Adrenal gland (tissue), 12 donors: ENCODE results near the gene SCN1B. TPM values are rescaled to one million over a fixed set of nuclear protein-coding genes. Genes with fewer than 3 reads are reported as not detected.

ENCODE experiments used
- DNase-seq, 7 donors: peaks; one replicate each; pipeline ENCODE4 v3.0.0-alpha.2; 2019 to 2020
- H3K27ac ChIP-seq, 5 donors: fragments of 200-600 bp; sonication (generic) in 4 of 5; 1 replicate in 3 of 5; 2 replicates in 2 of 5; pipeline versions ENCODE4 v1.5.1 to v1.8.0; 2016 to 2020; ENCODE audit warnings: mild to moderate bottlenecking in 1 of 5
- H3K27me3 ChIP-seq: fragments of 200-600 bp; 2 replicates; pipeline ENCODE4 v1.8.0; 2021
- H3K36me3 ChIP-seq, 2 donors: fragments of 200-600 bp; replicated peaks in 1 of 2; 1 replicate in 1 of 2; 2 replicates in 1 of 2; pipeline versions ENCODE4 v1.5.1 to v1.8.0; 2018 to 2022
- H3K4me1 ChIP-seq, 2 donors: fragments of 200-600 bp; replicated peaks in 1 of 2; 1 replicate in 1 of 2; 2 replicates in 1 of 2; pipeline versions ENCODE4 v1.5.1 to v1.8.0; 2018 to 2021
- H3K4me3 ChIP-seq, 4 donors: fragments of 200-600 bp; sonication (generic) in 3 of 4; one replicate each; pipeline ENCODE4 v1.5.1; 2016 to 2018
- H3K9me3 ChIP-seq, 3 donors: fragments of 200-600 bp; sonication (generic) in 1 of 3; replicated peaks in 1 of 3; 1 replicate in 2 of 3; 2 replicates in 1 of 3; pipeline versions ENCODE4 v1.5.1 to v1.8.0; 2016 to 2021
- CTCF ChIP-seq, 6 experiments: fragments of 450-650 bp in 4 of 6; fragments of 200-600 bp in 2 of 6; sonication (generic) in 1 of 6; IDR thresholded peaks; 1 replicate in 5 of 6; 2 replicates in 1 of 6; pipeline versions ENCODE4 v1.5.1 to v1.8.0; 2016 to 2021; ENCODE audit warnings: antibody characterized with exemption in 6 of 6, mild to moderate bottlenecking in 2 of 6, moderate library complexity in 1 of 6
- POLR2A ChIP-seq, 2 donors: fragments of 450-650 bp; IDR thresholded peaks; one replicate each; pipeline ENCODE4 v1.6.1; 2017; ENCODE audit warnings: antibody characterized with exemption in 2 of 2, mild to moderate bottlenecking in 2 of 2, moderate library complexity in 1 of 2
- WGBS, 4 donors: extraction: QIAGEN DNeasy Blood & Tissue Kit in 2 of 4; methylation state at CpG; one replicate each; pipeline versions ENCODE4 v1.1.5 to v1.1.7; 2013 to 2017; 5-methylcytosine and 5-hydroxymethylcytosine counted together
- intact Hi-C, 2 donors: fragments of 100-400 bp; cut with DNase I; formaldehyde crosslinking; loops; one replicate each; pipeline versions ENCODE4 v1.14.1 to v1.15.0; 2022 to 2023
- polyA plus RNA-seq, 3 donors: library from polyadenylated mRNA; stranded (reverse); fragments of 200-250 nt in 2 of 3; fragments of 350-450 nt in 1 of 3; fragmentation: Illumina TruSeq in 1 of 3; extraction: RNeasy Lipid Tissue Mini Kit (QIAGEN cat#74804) in 1 of 3; gene quantifications; one replicate each; pipeline ENCODE4 v1.2.3, GENCODE V29; 2013 to 2014
- total RNA-seq, 9 donors: library from RNA; depleted of rRNA in 4 of 9; stranded (reverse); fragments of >200 nt in 4 of 9; fragments of 120-200 nt in 1 of 9; fragmentation: NEBNext Ultra II Directional in 1 of 9; extraction: Animal tissue kit (Norgen Biotek cat#: 25700) in 1 of 9; gene quantifications; one replicate each; pipeline versions ENCODE4 v1.1.0 to v1.2.4, GENCODE V29; 2013 to 2023
- donor health status: healthy with polysubstance abuse.
- donor health status: Bipolar disorder and iron deficiency.
- donor health status: DM: yes; HTN: yes; CAD: no.
- donor health status: DM: no; HTN: no; CAD: no.
- donor health status: DM: no; HTN: no; CAD: no.
- donor health status: DM: yes; HTN: yes; CAD: no.

Gene SCN1B
- total and polyA plus RNA-seq, 12 donors = 0.83 to 34.5 (median 13.8) TPM

GRCh38 chr19:35086455-35086854 lies 56.2 kb downstream of the SCN1B start:
- Histone ChIP-seq H3K27ac (no peak overlapping the region), H3K36me3 (no peaks in the 10 kb centered on the region), H3K4me3 (no peak overlapping the region), H3K4me1 (peaks cover 0 to 6% of the 10 kb centered on the region in 2 donors), H3K9me3 (no peaks in the 10 kb centered on the region), H3K27me3 (peaks cover 9% of the 10 kb centered on the region)
- WGBS, 4 donors = 64 to 83% (median 80%) methylated on average over 3 to 8 of the region's 8 CpGs
- DNase-seq = no peak
- TF ChIP-seq CTCF (IDR thresholded peaks at IDR 0.05) (no peak), POLR2A (IDR thresholded peaks at IDR 0.05) (no peak)
- intact Hi-C loops = no loop called here

DNA sequence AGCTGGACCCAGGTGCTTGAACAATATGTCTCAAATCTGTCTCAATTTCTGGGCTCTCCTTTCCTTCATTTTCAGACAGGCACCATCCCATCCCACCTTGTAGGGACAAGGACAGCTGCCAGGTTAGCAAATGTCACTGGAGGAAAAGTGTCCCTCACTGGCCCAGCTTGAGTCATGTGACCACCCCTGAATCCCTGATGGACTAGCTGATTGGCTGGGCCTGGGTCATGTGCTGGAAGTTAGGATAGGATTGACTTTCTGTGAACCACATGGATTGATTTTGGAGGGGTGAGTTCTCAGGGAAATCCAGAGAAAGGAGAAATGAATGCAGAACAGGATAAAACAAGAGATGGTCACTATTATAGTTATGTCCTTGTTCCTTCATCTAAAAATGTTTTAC lies 57.1 kb downstream of the SCN1B start:
- no peaks in the 10 kb centered on the region for H3K9me3 ChIP-seq
- no peak for DNase-seq
- H3K36me3 ChIP-seq = no peaks in the 10 kb centered on the region
- H3K27ac ChIP-seq = no peak overlapping the region
- peaks cover 11% of the 10 kb centered on the region for H3K27me3 ChIP-seq
- intact Hi-C loops = no loop called here
- peaks cover 0 to 6% of the 10 kb centered on the region in 2 donors for H3K4me1 ChIP-seq
- TF ChIP-seq POLR2A (IDR thresholded peaks at IDR 0.05) = no peak
- H3K4me3 ChIP-seq = no peak overlapping the region

- Histone ChIP-seq H3K27ac (no peak overlapping the region), H3K9me3 (no peaks in the 10 kb centered on the region), H3K4me1 (peaks cover 0 to 6% of the 10 kb centered on the region in 2 donors), H3K36me3 (no peaks in the 10 kb centered on the region), H3K27me3 (peaks cover 11% of the 10 kb centered on the region), H3K4me3 (no peak overlapping the region)
- no peak for DNase-seq
- intact Hi-C loops = no loop called here
- TF ChIP-seq CTCF (IDR thresholded peaks at IDR 0.05) (no peak), POLR2A (IDR thresholded peaks at IDR 0.05) (no peak)
- WGBS, 4 donors = 67 to 80% (median 74%) methylated on average over 7 to 8 of the region's 8 CpGs
Observed at GRCh38 chr19:35088131-35088913, 58.1 kb downstream of the SCN1B start.

DNA sequence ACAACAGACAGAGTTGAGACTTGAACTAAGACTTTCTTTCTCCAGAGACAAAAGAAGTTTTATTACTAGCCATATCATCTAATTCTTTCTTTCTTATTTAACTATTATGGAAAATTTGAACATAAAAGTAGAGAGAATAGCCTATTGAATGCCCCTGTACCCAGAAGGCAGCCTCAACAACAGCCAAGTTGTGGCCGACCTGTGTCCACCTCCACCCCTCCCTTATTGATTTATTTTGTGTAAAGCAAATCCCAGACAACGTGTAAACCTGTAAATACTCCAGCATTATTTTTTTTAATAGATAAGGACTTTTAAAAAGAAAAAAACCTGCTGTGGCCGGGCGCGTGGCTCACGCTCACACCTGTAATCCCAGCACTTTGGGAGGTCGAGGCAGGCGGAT lies 59.3 kb downstream of the SCN1B start:
- no peak for DNase-seq
- Histone ChIP-seq H3K9me3 (no peaks in the 10 kb centered on the region), H3K4me1 (peaks cover 0 to 6% of the 10 kb centered on the region in 2 donors), H3K27me3 (peaks cover 11% of the 10 kb centered on the region), H3K27ac (no peak overlapping the region), H3K4me3 (no peak overlapping the region), H3K36me3 (no peaks in the 10 kb centered on the region)
- TF ChIP-seq CTCF (IDR thresholded peaks at IDR 0.05) (no peak), POLR2A (IDR thresholded peaks at IDR 0.05) (no peak)
- intact Hi-C loops = no loop called here
- 76 to 87% (median 80%) methylated on average over 8 of the region's 8 CpGs for WGBS, 4 donors

Other genes with a start within 250 kb of the SCN1B start
- 1 to 10 TPM; 2.1 to 5.6 (median 3.6) TPM for gene ZNF30, start 103.6 kb upstream of the SCN1B start, total RNA-seq
- gene ZNF30, start 103.6 kb upstream of the SCN1B start, polyA plus RNA-seq = 1 to 10 TPM; 2.8 to 5.3 (median 3.6) TPM
- 1 to 10 TPM; 3.3 to 8.4 (median 6.8) TPM for gene ZNF792, start 66.2 kb upstream of the SCN1B start, total RNA-seq
- 1 to 10 TPM in 1 of 3 donors, under 1 TPM in 2; 0.61 to 2.1 (median 0.97) TPM for gene ZNF792, start 66.2 kb upstream of the SCN1B start, polyA plus RNA-seq
- gene GRAMD1A, start 30.1 kb upstream of the SCN1B start, total RNA-seq = 100 to 1,000 TPM in 1 of 9 donors, 10 to 100 TPM in 8; 31.2 to 101 (median 79.4) TPM
- gene GRAMD1A, start 30.1 kb upstream of the SCN1B start, polyA plus RNA-seq = 100 to 1,000 TPM in 1 of 3 donors, 10 to 100 TPM in 2; 41.5 to 125 (median 74.9) TPM
- gene HPN, start 11.3 kb downstream of the SCN1B start, total RNA-seq = 1 to 10 TPM in 2 of 9 donors, under 1 TPM in 6, not detected in 1; 0.20 to 2.6 (median 0.78) TPM
- 1 to 10 TPM in 1 of 3 donors, under 1 TPM in 1, not detected in 1; 0.88 to 1.7 TPM for gene HPN, start 11.3 kb downstream of the SCN1B start, polyA plus RNA-seq
- gene FXYD3, start 85.4 kb downstream of the SCN1B start, total RNA-seq = 1 to 10 TPM in 2 of 9 donors, under 1 TPM in 3, not detected in 4; 0.34 to 4.6 (median 0.75) TPM
- gene FXYD3, start 85.4 kb downstream of the SCN1B start, polyA plus RNA-seq = 1 to 10 TPM in 2 of 3 donors, under 1 TPM in 1; 0.35 to 4.0 (median 4.0) TPM
- gene LGI4, start 104.6 kb downstream of the SCN1B start, total RNA-seq = 1 to 10 TPM in 6 of 9 donors, under 1 TPM in 3; 0.17 to 4.4 (median 1.0) TPM
- 10 to 100 TPM in 2 of 3 donors, 1 to 10 TPM in 1; 1.8 to 22.4 (median 19.5) TPM for gene LGI4, start 104.6 kb downstream of the SCN1B start, polyA plus RNA-seq
- gene FXYD1, start 108.4 kb downstream of the SCN1B start, total RNA-seq = 10 to 100 TPM in 3 of 9 donors, 1 to 10 TPM in 5, not detected in 1; 2.0 to 16.1 (median 6.6) TPM
- gene FXYD1, start 108.4 kb downstream of the SCN1B start, polyA plus RNA-seq = 10 to 100 TPM in 2 of 3 donors, 1 to 10 TPM in 1; 5.5 to 58.6 (median 45.7) TPM
- gene FXYD7, start 112.8 kb downstream of the SCN1B start, total RNA-seq = under 1 TPM in 1 of 9 donors, not detected in 8; 0.39 TPM
- gene FXYD7, start 112.8 kb downstream of the SCN1B start, polyA plus RNA-seq = under 1 TPM in 2 of 3 donors, not detected in 1; 0.64 to 0.67 TPM
- 10 to 100 TPM in 8 of 9 donors, 1 to 10 TPM in 1; 4.2 to 68.4 (median 30.4) TPM for gene FXYD5, start 124.3 kb downstream of the SCN1B start, total RNA-seq
- 100 to 1,000 TPM in 1 of 3 donors, 10 to 100 TPM in 2; 34.6 to 123 (median 84.2) TPM for gene FXYD5, start 124.3 kb downstream of the SCN1B start, polyA plus RNA-seq
- under 1 TPM in 2 of 9 donors, not detected in 7; 0.06 to 0.18 TPM for gene FAM187B, start 198.3 kb downstream of the SCN1B start, total RNA-seq
- gene FAM187B, start 198.3 kb downstream of the SCN1B start, polyA plus RNA-seq = under 1 TPM in 2 of 3 donors, not detected in 1; 0.13 to 0.48 TPM
- gene LSR, start 218.5 kb downstream of the SCN1B start, total RNA-seq = 100 to 1,000 TPM in 1 of 9 donors, 10 to 100 TPM in 8; 30.2 to 106 (median 54.7) TPM
- gene LSR, start 218.5 kb downstream of the SCN1B start, polyA plus RNA-seq = 10 to 100 TPM in 2 of 3 donors, 1 to 10 TPM in 1; 8.2 to 87.8 (median 62.7) TPM
- gene USF2, start 238.5 kb downstream of the SCN1B start, total RNA-seq = 100 to 1,000 TPM in 8 of 9 donors, 10 to 100 TPM in 1; 50.6 to 220 (median 145) TPM
- gene USF2, start 238.5 kb downstream of the SCN1B start, polyA plus RNA-seq = 100 to 1,000 TPM; 116 to 302 (median 169) TPM